Subcutaneous abdominal adipose tissue (tissue), 5 donors: ENCODE data around the gene DNTT.

ENCODE experiments used
- H3K27ac ChIP-seq: one replicate; pipeline ENCODE4 v1.7.0; 2013; ENCODE audit warnings: low read depth, mild to moderate bottlenecking, inconsistent platforms, low read length, moderate library complexity
- H3K27me3 ChIP-seq, 5 donors: one replicate each; pipeline ENCODE4 v1.7.0; 2013; ENCODE audit warnings: low read length in 5 of 5, inconsistent platforms in 1 of 5; ENCODE audit not compliant: control insufficient read depth in 5 of 5, insufficient read depth in 4 of 5
- H3K36me3 ChIP-seq, 5 donors: one replicate each; pipeline ENCODE4 v1.7.0; 2013; ENCODE audit warnings: low read length in 5 of 5; ENCODE audit not compliant: control insufficient read depth in 5 of 5, insufficient read depth in 5 of 5
- H3K4me1 ChIP-seq, 5 donors: one replicate each; pipeline ENCODE4 v1.7.0; 2013; ENCODE audit warnings: low read length in 5 of 5, mild to moderate bottlenecking in 3 of 5, moderate library complexity in 1 of 5; ENCODE audit not compliant: control insufficient read depth in 5 of 5, insufficient read depth in 5 of 5
- H3K4me3 ChIP-seq, 5 donors: one replicate each; pipeline ENCODE4 v1.7.0; 2013; ENCODE audit warnings: low read length in 5 of 5, low read depth in 1 of 5
- H3K9ac ChIP-seq, 5 donors: one replicate each; pipeline ENCODE4 v1.7.0; 2013; ENCODE audit warnings: low read length in 5 of 5, mild to moderate bottlenecking in 4 of 5, moderate library complexity in 3 of 5
- H3K9me3 ChIP-seq, 5 donors: one replicate each; pipeline ENCODE4 v1.7.0; 2013; ENCODE audit warnings: low read length in 5 of 5; ENCODE audit not compliant: control insufficient read depth in 5 of 5
- donor health status: healthy.
- donor health status: healthy.
- donor health status: healthy.
- donor health status: healthy.
- donor health status: healthy.

Gene DNTT

GRCh38 chr10:96264938-96265337 lies 39.3 kb upstream of the DNTT start:
- peaks cover 0 to 11% (median 0%) of the 10 kb centered on the region in 5 donors for H3K4me1 ChIP-seq
- no peak overlapping the region for H3K9ac ChIP-seq
- no peak overlapping the region for H3K27ac ChIP-seq
- H3K9me3 ChIP-seq, result no peaks in the 10 kb centered on the region
- no peaks in the 10 kb centered on the region for H3K27me3 ChIP-seq
- no peaks in the 10 kb centered on the region for H3K36me3 ChIP-seq
- no peak overlapping the region for H3K4me3 ChIP-seq

DNA sequence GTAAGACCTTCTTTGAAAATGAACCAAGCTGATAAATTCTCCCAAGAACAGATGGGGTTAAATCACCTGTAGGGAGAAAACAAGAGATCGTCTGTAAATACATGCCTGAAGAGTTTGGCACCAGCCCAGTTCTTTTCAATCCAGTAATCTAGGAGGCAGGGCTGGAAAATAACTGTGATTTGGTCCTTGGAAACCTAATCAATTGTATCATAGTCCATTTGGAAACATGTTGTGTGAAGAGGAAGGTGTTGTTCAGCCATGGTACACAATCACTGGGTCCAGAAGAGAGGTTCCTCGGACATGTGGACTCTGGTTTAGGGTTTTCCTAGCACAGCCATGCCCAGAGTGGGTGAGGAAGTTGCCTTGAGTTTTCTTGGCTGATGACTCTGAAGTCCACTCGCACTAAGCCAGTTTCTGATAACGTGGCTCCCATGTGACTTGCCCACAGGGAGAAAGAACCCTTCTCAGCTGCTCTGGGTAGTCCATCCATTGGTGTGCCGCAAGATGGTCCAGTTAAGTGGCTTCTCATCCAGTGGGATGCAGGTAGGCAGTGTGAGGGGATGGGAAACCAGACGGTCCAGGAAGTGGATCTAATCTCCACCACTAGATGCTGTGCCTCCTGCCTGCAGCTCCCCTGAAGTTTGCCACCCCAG lies 38.0 kb upstream of the DNTT start:
- Histone ChIP-seq H3K27me3 (no peaks in the 10 kb centered on the region), H3K9ac (no peak overlapping the region), H3K4me1 (peaks cover 0 to 12% (median 3%) of the 10 kb centered on the region in 5 donors), H3K4me3 (no peak overlapping the region), H3K36me3 (no peaks in the 10 kb centered on the region), H3K27ac (no peak overlapping the region), H3K9me3 (no peaks in the 10 kb centered on the region)

DNA sequence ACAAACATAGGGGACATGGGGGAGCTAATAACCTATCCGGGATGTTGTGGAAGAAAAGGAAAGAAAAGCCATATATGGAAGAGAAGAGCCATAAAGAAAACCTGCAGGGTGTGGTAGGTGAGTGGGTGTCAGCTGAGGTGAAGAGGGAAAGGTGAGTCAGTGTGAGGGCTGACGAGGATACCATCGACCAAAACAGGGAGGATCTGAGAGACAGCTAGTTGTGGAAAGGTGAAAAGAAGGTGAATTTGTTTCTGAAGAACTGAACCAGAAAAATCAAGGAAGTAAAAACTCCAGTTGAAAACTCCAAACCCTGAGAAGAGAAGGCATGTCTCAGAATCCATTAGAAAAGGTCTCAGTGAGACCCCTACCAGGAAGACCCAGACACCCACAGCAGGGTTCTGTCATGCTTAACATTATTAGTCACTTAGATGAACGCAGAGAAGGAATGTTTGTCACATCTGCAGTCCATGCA lies 37.0 kb upstream of the DNTT start:
- Histone ChIP-seq H3K36me3 (no peaks in the 10 kb centered on the region), H3K27me3 (no peaks in the 10 kb centered on the region), H3K4me3 (no peak overlapping the region), H3K9me3 (no peaks in the 10 kb centered on the region), H3K27ac (no peak overlapping the region), H3K9ac (no peak overlapping the region), H3K4me1 (peaks cover 0 to 21% (median 13%) of the 10 kb centered on the region in 5 donors)

DNA sequence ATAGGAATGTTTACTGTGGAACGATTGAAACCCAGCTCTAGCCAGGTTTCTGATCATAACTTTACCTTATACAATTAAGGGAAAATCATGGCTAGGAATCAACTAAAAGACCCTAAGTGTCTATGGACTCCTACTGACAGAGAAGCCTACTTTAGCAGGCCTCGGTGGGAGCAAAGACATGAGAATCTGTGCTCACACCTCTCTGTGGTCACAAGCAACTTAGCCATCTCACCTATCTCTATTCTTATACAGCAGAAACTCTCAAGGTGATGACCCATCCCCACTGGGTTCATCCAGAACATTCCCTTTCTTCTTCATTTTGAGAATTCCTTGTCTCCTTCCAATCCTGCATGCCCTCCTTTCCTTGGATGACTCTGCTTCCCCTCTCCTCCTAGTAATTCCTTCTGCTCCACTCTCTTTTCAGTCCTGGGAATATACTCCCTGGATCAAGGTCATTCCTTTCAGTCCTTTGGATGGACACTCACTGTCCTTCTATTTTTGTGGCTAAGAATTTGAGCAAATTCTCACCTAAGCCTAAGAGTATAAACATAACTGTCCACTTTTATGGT lies 35.8 kb upstream of the DNTT start:
- Histone ChIP-seq H3K27ac (no peak overlapping the region), H3K4me1 (peaks cover 0 to 27% (median 21%) of the 10 kb centered on the region in 5 donors), H3K9me3 (no peaks in the 10 kb centered on the region)

DNA sequence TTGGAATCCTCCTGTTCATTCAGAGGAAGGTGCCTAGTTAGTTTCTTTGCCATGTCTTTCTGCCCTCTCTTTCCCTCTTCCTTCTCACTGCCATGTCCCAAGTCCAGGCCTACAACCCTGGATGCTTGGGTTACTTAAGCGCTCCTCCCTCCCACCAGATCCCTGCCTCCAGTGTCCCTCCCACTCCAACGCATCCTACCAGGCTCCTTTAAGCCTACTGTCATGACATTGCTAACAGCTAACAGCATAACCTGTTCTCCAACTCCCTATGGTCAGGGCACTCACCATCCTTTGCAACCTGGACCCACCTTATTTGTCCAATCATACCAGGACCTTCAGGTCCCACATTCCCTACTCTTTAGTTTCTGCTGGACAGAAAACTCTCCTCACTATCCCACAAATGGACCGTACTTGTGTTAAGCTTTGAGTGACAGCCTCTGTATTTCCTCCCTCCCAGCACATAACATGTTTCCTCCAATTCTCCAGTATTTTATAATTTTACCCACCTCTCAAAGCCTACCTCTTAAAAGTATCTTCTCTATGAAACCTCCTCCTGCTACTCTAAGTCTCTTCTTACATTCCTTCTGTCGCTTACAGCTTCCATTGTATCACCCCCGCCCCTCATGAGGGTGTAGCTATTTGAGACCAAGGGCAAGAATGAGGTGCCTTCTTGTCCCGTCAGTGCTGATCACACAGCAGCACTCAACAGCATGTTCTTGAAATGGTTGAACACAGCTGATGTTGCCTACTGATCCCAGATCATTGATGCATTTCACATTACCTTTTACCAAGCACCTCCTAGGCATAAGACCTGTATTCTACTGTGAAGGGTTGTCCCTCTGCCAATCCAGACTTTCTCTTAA lies 34.6 kb upstream of the DNTT start:
- Histone ChIP-seq H3K4me3 (peak overlapping the region in 3 of 5 donors; percentile 30 to 44 (median 32)), H3K27me3 (no peaks in the 10 kb centered on the region), H3K27ac (no peak overlapping the region), H3K9ac (peak overlapping the region in 1 of 5 donors; percentile 20), H3K9me3 (no peaks in the 10 kb centered on the region), H3K36me3 (no peaks in the 10 kb centered on the region), H3K4me1 (peaks cover 0 to 27% (median 22%) of the 10 kb centered on the region in 5 donors)

More for the DNA sequence above, 35.8 kb upstream of the DNTT start:
- H3K36me3 ChIP-seq, result no peaks in the 10 kb centered on the region
- no peak overlapping the region for H3K4me3 ChIP-seq
- H3K27me3 ChIP-seq, result no peaks in the 10 kb centered on the region
- no peak overlapping the region for H3K9ac ChIP-seq

DNA sequence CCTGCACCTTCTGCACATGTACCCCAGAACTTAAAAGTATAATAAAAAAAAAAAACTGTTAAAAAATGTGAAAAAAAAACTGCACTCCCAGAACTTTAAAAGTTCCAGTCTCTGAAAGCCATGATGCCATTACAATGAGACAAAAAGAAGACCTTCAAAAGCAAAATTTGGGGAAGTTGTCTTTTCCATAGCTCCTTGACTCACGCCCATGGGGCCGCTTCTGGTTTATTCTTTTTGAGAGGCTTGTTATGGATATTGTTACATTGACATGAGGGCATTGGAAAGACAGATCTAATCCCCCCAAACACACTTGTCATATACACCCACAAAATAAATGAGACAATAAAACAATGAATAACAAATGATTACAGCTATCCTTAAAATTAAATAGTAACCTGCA lies 33.7 kb upstream of the DNTT start:
- Histone ChIP-seq H3K27me3 (no peaks in the 10 kb centered on the region), H3K27ac (peak overlapping the region; percentile 66), H3K4me1 (peaks cover 0 to 28% (median 22%) of the 10 kb centered on the region in 5 donors), H3K9me3 (no peaks in the 10 kb centered on the region), H3K9ac (no peak overlapping the region), H3K4me3 (peak overlapping the region in 3 of 5 donors; percentile 12 to 45 (median 30)), H3K36me3 (no peaks in the 10 kb centered on the region)

DNA sequence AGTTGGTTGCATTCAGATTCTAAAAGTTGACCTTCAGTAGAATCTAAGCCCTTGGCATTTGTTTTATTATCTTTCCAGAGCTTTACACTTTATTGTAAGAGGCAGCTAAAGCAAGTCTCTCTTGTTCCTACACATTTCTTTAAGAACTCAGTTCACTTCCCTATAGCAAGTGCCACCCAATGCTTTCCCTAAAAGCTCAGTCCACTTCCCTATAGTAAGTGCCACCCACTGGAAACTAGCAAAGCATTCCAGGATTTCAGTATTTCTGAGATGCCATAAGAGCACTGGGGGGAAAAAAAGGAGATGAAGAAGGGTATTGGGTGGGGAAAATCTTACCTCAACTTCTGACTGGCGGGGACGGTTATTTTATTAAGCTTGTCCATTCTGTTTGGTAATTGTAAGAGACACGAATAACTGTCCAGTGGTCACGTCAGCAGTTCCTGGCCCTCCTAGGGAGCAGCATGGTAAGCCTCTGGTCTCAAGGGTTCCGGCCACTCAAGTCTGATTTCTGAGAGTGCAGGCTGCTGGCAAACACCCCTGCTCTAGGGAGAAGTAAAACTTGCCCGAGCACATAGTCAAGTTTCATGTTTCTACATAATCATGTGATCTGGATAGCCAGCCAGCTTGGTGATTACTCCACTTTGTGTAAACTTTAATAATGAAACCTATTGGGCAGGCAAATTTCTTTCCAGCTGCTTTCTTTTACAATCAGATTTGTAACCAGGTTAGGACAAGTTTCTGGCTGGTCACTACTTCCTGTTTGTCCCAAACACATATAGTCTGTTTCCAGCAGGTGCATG lies 33.0 kb upstream of the DNTT start, which contains the start of gene BLNK:
TSS of gene BLNK (minus strand) at position 554 of the 800 bp plus-strand sequence. CDS start at position 383, 171 bp downstream.
- Histone ChIP-seq H3K27me3 (no peaks in the 10 kb centered on the region), H3K27ac (peak within 1 kb of the TSS; percentile 66), H3K36me3 (no peaks in the 10 kb centered on the region), H3K9ac (peak within 1 kb of the TSS in 3 of 5 donors; percentile 21 to 33 (median 22)), H3K4me3 (peak within 1 kb of the TSS; percentile 1 to 45 (median 18)), H3K9me3 (no peaks in the 10 kb centered on the region), H3K4me1 (peaks cover 0 to 35% (median 27%) of the 10 kb centered on the region in 5 donors)

DNA sequence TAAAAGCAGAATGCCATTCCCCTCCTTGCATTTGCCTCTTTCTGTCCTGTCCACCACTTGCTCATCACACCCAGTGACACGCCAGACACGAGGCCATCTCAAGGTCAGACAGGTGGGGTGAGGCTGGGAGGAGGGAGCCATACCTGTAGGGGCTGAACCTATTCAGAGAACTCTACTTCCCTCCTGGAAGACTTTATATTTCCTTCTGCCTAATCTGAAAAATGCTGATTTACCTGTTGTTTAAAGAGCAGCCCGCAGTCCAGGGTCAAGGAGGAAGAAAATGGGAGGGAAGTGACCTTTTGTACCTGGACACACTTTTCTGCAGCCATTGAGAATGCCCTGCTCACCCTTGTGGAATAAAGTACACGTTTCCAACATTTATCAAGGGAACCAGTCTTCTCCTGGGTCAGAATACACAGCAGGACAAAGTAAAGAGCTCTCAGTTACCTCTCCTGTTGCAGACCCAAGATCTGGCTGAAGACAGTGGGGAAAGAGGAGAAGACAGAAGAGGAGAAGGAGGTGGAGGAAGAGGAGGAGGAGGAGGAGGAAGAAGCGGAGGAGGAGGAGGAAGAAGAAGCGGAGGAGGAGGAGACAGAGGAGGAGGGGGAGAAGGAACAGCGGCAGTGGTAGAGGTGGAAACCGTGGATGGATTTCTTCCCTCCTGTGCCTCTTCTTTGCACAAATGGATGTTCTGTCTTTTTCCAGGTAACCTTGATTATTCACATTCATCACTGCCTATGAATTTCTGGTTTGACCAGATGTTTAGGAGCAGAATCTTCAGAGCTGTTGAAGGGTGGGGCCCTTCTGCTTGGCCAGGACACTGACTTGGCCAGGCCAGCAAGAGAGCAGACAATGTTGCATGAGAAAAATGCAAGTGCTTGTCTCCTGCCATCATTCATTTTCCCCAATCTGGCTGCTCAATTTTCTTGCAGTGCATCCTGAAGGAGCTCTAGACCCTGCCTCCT lies 31.6 kb upstream of the DNTT start:
- H3K27me3 ChIP-seq, result no peaks in the 10 kb centered on the region
- H3K36me3 ChIP-seq, result no peaks in the 10 kb centered on the region
- peak overlapping the region in 1 of 5 donors; percentile 1 for H3K4me3 ChIP-seq
- peaks cover 0 to 37% (median 27%) of the 10 kb centered on the region in 5 donors for H3K4me1 ChIP-seq
- no peak overlapping the region for H3K9ac ChIP-seq
- no peaks in the 10 kb centered on the region for H3K9me3 ChIP-seq
- H3K27ac ChIP-seq, result peak overlapping the region; percentile 66
